ENCODE results near the gene PLD2.
"Not testable (repeated sequence)": the region's sequence is repeated elsewhere in the genome, so short reads cannot be mapped to it uniquely, and the experiment has no call there.

Gene PLD2

DNA sequence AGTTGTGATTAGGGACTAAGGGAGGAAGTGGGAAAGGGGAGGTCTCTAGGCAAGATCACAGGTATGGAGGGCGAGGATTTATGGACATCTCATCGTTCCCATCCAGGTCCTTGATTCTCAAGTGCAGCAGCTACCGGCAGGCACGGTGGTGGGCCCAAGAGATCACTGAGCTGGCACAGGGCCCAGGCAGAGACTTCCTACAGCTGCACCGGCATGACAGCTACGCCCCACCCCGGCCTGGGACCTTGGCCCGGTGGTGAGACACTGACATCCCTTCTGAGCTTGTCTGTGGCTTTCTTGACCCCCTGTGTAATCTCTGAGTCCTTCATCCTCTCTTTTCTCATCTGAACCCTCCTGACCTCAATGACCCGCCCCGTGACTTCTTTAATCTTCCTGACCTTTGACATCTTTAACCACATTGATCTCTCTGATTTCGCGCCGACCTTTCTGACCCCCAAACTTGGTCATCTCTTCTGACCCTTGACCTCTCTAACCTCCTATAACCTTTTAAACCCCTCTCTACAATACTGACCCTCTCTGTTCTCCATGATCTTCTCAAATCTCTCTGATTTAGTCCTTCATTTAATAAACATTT is 3.8 kb downstream of the PLD2 start:
- Mint-ChIP-seq H3K36me3 (peaks cover 3% of the 10 kb centered on the region), H3K4me1 (peaks cover 14% of the 10 kb centered on the region), H3K27ac (no peak overlapping the region), H3K27me3 (no peaks in the 10 kb centered on the region), H3K4me3 (no peak overlapping the region), H3K9me3 (no peaks in the 10 kb centered on the region)

DNA sequence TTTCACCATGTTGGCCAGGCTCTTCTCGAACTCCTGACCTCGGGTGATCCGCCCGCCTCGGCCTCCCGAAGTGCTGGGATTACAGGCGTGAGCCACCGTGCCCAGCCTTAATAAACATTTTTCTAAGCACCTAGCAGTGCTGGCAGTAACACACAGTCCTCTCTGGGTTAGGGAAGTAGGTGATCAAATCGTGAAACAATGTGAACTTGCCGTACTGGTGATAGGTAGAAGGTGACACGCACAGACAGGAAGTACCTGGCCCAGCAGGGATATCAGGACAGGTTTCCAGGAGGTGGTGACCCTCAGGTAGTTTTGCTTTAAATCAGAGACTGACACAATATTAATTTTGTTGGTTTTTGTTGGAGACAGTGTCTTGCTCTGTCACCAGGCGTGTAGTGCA is 4.5 kb downstream of the PLD2 start:
- H3K9me3 Mint-ChIP-seq: no peaks in the 10 kb centered on the region
- peaks cover 5% of the 10 kb centered on the region for H3K36me3 Mint-ChIP-seq
- H3K4me3 Mint-ChIP-seq: no peak overlapping the region
- no peak overlapping the region for H3K27ac Mint-ChIP-seq
- peaks cover 8% of the 10 kb centered on the region for H3K4me1 Mint-ChIP-seq
- H3K27me3 Mint-ChIP-seq: no peaks in the 10 kb centered on the region

DNA sequence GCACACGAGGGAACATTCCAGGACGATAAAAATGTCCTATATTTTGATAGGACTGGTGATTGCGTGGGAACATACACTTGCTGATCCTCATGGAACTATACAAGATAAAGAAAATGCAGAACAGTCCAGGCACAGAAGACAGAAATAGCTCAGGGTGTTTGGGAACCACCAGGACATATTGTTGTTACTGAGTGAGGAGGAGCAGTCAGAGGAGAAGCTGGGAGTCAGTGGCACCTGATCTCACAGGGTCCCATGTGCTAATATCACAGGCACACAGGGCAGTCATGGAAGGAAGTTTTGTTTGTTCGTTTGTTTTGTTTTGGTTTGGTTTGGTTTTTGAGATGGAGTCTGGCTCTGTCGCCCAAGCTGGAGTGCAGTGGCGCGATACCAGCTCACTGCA is 5.7 kb downstream of the PLD2 start:
- H3K27ac Mint-ChIP-seq: no peak overlapping the region
- peaks cover 5% of the 10 kb centered on the region for H3K36me3 Mint-ChIP-seq
- peaks cover 7% of the 10 kb centered on the region for H3K4me1 Mint-ChIP-seq
- H3K27me3 Mint-ChIP-seq: no peaks in the 10 kb centered on the region
- no peak overlapping the region for H3K4me3 Mint-ChIP-seq
- no peaks in the 10 kb centered on the region for H3K9me3 Mint-ChIP-seq

DNA sequence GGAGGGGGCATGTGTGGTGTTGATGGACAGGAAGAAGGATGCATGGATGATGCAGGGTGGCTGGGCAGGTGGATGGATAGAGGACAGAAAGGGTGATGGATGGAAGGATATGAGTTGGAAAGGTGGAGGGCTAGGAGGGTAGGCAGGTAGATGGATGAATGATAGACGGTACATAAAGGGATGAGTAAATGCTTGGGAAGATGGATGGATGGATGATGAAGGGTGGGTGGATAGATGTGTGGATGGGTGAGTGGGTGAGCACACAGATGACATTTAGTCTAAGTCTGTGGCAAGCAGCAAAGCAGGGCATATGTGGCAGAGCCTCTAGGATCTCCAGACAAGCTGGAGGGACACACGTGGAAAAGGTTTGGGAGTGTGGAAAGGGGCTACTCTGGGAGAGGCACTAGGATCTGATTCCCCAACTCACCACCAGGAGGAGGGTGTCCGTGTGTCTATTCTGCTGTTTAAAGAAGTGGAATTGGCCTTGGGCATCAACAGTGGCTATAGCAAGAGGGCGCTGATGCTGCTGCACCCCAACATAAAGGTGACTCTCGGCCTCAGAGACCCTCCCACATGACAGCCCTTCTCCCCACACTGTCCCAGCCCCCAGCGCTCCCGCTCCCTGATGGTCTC is 8.2 kb downstream of the PLD2 start:
- no peaks in the 10 kb centered on the region for H3K4me1 Mint-ChIP-seq
- H3K27ac Mint-ChIP-seq: no peak overlapping the region
- H3K27me3 Mint-ChIP-seq: no peaks in the 10 kb centered on the region
- no peaks in the 10 kb centered on the region for H3K9me3 Mint-ChIP-seq
- H3K36me3 Mint-ChIP-seq: peaks cover 5% of the 10 kb centered on the region
- H3K4me3 Mint-ChIP-seq: no peak overlapping the region

DNA sequence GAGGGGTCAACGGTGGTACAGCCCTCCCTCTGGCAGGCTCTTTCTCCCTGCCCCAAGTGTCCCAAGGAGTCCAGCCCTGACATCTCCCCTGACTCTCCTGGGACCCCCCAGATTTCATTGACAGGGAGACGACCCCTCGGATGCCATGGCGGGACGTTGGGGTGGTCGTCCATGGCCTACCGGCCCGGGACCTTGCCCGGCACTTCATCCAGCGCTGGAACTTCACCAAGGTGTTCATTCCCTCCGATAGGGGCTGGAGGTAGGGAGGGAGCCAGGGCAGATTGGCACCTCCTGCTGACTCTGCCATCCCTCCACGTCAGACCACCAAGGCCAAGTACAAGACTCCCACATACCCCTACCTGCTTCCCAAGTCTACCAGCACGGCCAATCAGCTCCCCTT is 9.9 kb downstream of the PLD2 start:
- Mint-ChIP-seq H3K27ac (no peak overlapping the region), H3K4me1 (no peaks in the 10 kb centered on the region), H3K36me3 (peaks cover 2% of the 10 kb centered on the region), H3K9me3 (no peaks in the 10 kb centered on the region), H3K4me3 (no peak overlapping the region), H3K27me3 (no peaks in the 10 kb centered on the region)

DNA sequence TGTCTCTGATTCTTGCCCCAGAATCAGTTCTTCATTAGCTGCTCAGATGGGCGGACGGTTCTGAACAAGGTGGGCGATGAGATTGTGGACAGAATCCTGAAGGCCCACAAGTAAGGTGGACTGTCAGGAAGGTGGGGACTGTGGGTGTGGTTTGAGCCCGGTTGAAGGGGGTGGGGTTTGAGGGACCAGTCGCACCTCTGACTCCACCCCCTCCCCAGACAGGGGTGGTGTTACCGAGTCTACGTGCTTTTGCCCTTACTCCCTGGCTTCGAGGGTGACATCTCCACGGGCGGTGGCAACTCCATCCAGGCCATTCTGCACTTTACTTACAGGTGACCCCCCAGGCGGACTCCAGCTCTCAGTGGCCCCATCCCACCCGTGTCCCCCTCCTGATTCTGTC is 11.3 kb downstream of the PLD2 start:
- H3K36me3 Mint-ChIP-seq: peaks cover 2% of the 10 kb centered on the region
- no peaks in the 10 kb centered on the region for H3K4me1 Mint-ChIP-seq
- no peaks in the 10 kb centered on the region for H3K27me3 Mint-ChIP-seq
- no peak overlapping the region for H3K4me3 Mint-ChIP-seq
- no peaks in the 10 kb centered on the region for H3K9me3 Mint-ChIP-seq
- H3K27ac Mint-ChIP-seq: no peak overlapping the region

DNA sequence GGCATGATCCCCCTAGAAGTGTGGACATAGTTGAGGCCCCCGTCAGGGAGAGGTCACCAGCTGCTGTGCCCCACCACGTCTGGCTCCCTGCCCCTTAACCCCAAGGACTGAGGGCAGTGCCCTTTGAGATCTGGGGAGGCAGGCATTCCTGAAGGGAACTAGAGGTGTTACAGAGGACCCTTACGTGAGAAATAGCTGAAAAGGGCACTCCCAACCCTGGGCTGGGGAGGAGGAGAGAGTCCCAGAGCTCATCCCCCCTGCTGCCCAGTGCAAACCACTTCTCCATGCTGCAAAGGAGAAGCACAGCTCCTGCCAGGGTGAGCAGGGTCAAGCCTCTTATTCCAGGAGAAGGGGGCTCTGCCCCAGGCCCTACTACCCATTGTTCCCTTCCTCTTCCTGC is 15.9 kb downstream of the PLD2 start:
- Mint-ChIP-seq H3K4me1 (no peaks in the 10 kb centered on the region), H3K36me3 (no peaks in the 10 kb centered on the region), H3K27me3 (no peaks in the 10 kb centered on the region), H3K4me3 (no peak overlapping the region), H3K9me3 (no peaks in the 10 kb centered on the region), H3K27ac (no peak overlapping the region)

DNA sequence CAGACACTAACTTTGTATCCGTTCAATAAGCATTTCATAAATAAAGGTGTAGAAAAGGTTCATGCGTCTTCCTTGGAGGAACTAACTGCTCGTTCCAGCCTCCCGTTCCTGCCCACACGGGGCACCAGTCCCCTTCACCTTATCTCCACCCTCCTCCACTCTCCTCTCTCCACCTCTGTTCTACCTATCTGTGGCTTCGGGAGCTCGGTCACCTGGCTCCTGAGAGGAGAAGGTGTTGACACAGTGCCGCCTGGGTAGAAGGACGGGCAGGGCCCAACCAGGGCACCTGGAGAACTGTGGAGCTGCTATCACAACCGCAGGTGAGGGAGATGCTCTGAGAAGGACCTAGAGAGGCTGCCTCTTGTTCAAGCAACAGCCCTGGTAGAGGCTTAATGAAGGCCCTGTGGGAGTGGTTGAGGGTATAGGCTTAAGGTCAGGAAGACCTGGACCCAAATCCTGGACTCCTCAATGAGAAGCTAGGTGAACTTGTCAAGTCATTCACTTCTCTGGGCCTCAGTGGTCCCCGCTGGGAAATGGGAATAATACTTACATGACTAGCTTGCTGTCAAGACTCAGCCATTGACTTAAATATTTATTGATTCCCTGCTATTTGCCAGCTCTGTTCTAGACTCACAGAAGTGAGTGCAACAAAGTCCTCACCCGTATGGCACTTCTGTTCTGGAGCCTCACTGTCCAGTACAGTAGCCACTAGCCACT is 16.6 kb downstream of the PLD2 start:
- Mint-ChIP-seq H3K4me1 (no peaks in the 10 kb centered on the region), H3K4me3 (no peak overlapping the region), H3K9me3 (no peaks in the 10 kb centered on the region), H3K27ac (no peak overlapping the region), H3K27me3 (no peaks in the 10 kb centered on the region), H3K36me3 (no peaks in the 10 kb centered on the region)

DNA sequence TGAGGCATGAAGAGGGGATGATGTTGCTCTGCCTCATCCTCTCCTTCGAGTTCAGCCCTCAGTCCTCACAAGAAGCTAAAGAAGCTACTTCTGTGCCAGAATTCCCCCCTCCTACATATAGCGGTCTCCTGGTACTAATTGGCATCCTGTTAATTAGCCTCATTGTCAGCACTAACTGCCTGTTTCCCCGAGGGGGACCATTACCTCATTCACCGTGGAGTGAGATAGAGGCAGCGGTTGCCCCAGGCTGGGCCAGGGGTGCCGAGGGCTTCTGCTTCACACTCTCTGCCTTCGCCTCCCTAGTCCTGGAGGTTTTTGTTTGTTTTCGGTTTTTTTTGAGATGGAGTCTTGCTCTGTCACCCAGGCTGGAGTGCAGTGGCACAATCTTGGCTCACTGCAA is 20.4 kb downstream of the PLD2 start:
- no peaks in the 10 kb centered on the region for H3K9me3 Mint-ChIP-seq
- no peaks in the 10 kb centered on the region for H3K4me1 Mint-ChIP-seq
- no peaks in the 10 kb centered on the region for H3K36me3 Mint-ChIP-seq
- no peaks in the 10 kb centered on the region for H3K27me3 Mint-ChIP-seq
- H3K4me3 Mint-ChIP-seq: no peak overlapping the region
- H3K27ac Mint-ChIP-seq: no peak overlapping the region

DNA sequence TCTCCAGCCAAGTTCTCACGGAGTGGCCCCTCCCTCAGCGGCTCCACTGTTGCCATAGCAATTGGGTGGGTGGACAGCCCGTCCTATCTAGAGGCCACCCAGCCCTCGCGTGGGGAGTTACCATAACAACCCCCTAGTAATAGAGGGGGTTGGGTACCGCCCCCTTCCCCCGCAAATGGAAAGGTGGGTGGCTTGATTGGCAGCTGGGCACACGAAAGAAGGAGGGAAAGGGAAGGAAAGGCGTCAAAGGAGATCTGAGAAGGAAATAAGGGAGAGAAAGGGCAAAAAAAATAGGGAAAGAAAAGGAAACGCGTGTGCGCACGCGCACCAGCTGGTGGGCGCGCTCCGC is 25.9 kb downstream of the PLD2 start:
- H3K9me3 Mint-ChIP-seq, H3K36me3 Mint-ChIP-seq, H3K27me3 Mint-ChIP-seq: not testable (repeated sequence)
- Mint-ChIP-seq H3K4me1 (peaks cover 31% of the 10 kb centered on the region), H3K27ac (peak overlapping the region; percentile 98), H3K4me3 (peak overlapping the region; percentile 97)

DNA sequence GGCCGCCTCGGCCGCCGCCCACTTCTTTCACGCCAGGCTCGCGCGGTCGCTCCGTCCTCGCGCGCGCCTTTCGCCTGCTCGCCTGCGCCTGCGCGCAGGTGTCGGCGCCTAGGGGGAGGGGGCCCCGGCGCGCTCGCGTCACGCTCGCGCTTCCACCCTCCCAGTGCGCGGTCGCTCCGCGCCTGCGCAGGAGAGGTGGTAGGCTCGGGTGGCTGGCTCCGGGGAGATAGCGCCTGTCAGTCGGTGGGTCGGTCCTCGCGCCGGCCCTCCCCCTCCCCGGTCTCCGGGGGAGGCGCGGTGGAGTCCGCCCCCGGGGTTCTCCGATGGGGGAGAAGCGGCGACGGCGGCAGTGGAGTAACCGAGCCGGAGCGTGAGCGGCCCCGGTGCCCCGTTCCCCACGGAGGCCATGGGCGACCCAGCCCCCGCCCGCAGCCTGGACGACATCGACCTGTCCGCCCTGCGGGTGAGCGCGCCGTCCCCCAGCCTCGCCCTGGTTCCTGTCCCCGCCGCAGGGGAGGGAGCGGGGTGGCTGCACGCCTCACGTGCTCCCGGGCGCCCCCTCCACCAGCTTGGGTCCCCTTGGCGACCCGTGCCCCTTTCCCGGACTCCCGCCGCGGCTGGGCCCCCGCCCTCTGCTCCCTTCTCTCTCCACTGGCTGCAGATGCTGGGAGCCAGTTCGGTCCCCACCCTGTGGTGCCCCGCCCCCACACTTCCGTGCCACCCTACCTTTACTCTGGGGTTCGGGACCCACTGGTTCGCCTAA is 26.4 kb downstream of the PLD2 start, which contains the start of gene MINK1:
Gene MINK1, plus strand, starts transcription at position 163 of the 763 bp plus-strand sequence. Its CDS starts 244 bp downstream, at position 407.
- peaks cover 34% of the 10 kb centered on the region for H3K4me1 Mint-ChIP-seq
- H3K4me3 Mint-ChIP-seq: peak within 1 kb of the TSS; percentile 97
- H3K27ac Mint-ChIP-seq: peak within 1 kb of the TSS; percentile 98
- H3K27me3 Mint-ChIP-seq: no peaks in the 10 kb centered on the region
- H3K36me3 Mint-ChIP-seq: no peaks in the 10 kb centered on the region
- no peaks in the 10 kb centered on the region for H3K9me3 Mint-ChIP-seq

DNA sequence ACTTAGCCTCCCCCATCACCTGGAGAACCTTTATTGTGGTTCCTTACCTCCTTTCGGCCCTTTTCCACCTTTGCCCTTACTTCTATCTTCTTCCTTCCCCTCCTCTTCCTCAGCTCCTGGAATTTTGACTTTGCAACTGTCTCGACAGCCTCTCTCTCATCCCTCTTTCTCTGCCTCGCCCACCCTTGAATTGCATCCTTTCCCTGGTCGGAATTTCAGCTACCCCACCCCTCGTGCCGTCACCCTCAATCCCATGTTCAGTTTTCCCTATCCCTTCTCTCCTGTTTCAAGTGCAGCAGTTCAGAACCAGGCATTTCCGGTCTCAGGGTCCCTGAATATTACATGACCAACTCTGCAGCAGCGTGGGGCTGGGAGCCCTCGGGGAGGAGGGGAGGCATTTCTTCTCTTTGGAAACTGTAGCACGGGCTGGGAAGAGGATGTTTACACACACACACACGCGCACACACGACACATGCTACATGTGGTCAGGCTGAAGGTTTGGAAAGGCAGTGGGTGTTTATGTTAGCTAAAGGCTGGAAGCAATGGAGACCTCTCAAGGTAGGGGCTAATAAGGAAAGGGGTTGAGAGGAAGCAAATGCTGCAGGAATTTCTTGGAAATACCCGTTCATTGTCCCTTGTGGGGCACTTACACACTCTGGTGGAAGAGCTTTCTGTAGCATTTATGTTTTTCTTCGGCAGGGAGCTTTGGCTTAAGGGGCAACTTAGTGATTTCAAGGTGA is 27.2 kb downstream of the PLD2 start:
- Mint-ChIP-seq H3K4me1 (peaks cover 35% of the 10 kb centered on the region), H3K27me3 (no peaks in the 10 kb centered on the region), H3K4me3 (peak overlapping the region; percentile 91), H3K36me3 (peaks cover under 1% of the 10 kb centered on the region), H3K27ac (peak overlapping the region; percentile 90), H3K9me3 (no peaks in the 10 kb centered on the region)

DNA sequence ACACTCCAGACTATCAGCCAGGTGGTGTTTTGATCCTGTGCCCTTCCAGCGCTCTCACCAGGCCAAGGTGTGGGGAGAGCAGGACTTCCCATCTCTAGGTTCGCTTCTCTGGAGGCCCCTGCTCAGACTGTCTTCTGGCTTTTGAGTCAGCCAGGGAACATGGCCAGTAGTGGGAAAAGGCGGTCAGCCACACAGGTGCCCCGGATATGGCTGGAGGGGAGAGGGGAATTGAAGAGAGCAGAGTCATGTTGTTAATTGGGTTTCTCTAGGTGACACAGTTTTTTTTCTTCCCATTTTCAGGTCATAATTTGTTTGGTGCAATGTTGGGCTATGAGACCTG is 27.7 kb downstream of the PLD2 start:
- H3K4me3 Mint-ChIP-seq: peak overlapping the region; percentile 91
- H3K27ac Mint-ChIP-seq: peak overlapping the region; percentile 49
- H3K36me3 Mint-ChIP-seq: peaks cover 3% of the 10 kb centered on the region
- H3K9me3 Mint-ChIP-seq: no peaks in the 10 kb centered on the region
- H3K4me1 Mint-ChIP-seq: peaks cover 41% of the 10 kb centered on the region
- H3K27me3 Mint-ChIP-seq: no peaks in the 10 kb centered on the region

DNA sequence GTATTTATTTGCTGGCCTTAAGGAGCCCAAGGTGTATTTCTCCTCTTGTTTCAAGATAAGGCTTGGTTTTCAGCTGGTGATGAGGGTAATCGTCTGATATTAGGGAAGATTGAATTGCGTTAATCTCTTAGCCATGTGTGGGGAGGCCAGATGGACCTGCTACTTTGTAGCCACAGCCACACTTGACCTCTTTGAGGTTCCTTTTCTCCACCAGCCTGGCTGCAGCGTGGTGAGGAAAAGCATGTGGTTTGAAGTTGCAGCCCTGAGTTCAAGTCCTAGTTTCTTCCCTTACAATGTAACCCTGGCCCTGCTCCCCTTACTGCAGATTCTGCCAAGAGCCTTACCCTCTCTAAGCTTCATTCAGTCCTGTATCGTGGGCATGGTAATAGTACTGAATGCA is 29.3 kb downstream of the PLD2 start:
- Mint-ChIP-seq H3K4me1 (peaks cover 56% of the 10 kb centered on the region), H3K9me3 (no peaks in the 10 kb centered on the region), H3K27me3 (no peaks in the 10 kb centered on the region), H3K4me3 (no peak overlapping the region), H3K36me3 (peaks cover 8% of the 10 kb centered on the region), H3K27ac (no peak overlapping the region)

DNA sequence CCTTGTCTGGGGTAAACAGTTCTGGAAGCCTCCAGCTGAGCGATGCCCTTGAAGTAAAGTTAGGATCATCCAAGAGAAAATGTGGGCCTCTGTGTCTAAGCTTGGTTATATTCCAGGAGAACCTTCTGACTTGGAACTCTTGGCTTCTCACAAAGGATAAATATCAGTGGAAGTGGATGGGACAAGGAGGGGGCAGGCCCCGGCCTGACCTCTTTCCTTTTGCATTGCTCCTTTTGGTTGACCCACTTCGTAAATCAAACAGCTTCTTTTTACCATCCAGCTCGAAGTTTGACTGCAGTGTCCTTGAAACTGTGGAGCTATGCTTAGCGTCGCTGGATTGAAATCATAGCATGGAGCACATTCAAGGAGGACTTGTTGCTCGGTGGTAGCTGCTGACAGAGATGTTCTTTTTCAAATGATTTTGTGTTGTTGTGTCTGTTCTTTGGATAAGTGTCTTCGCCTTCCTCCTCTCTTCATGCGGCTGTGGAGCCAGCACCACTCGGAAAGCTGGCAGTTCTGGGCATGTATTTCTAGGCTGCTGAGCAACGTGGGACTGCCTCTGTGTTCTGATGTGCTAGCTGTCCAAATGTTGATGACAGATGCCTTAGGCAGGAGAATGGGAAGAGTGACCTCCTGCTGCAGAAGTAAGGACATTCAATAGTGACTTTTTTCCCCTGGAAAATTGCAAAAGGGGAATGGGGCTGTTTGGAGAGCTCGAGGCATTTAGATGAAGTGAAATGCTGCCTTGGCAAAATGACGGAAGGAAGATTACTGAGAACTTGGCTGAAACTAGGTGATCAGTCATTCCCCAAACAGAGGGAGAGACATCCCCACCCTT is 30.7 kb downstream of the PLD2 start:
- H3K4me3 Mint-ChIP-seq: no peak overlapping the region

More for the DNA sequence above, 30.7 kb downstream of the PLD2 start:
- Mint-ChIP-seq H3K36me3 (peaks cover 8% of the 10 kb centered on the region), H3K9me3 (no peaks in the 10 kb centered on the region), H3K27ac (no peak overlapping the region), H3K4me1 (peaks cover 66% of the 10 kb centered on the region), H3K27me3 (no peaks in the 10 kb centered on the region)

Data from activated naive CD4-positive, alpha-beta T cell treated with anti-CD3 and anti-CD28 coated beads, Interleukin-2, amount 50 U/mL, for 24 hours (primary cell).